HCT116 (cell line): ENCODE data around the gene LRBA. TPM values are rescaled to one million over a fixed set of nuclear protein-coding genes. Genes with fewer than 3 reads are reported as not detected.

Source experiments
- ATAC-seq: fragments of 200-7000 bp; cut with Tn5 transposase; 2 replicates; pipeline ENCODE4 v1.9.1; 2020; ENCODE audit warnings: mild to moderate bottlenecking, moderate library complexity
- BruUV-seq: library from RNA; stranded (reverse); fragments of 400-500 nt; replicated peaks from 2 replicates; lab custom pipeline; 2021; lab: Mats Ljungman, UMichigan
- CTCF ChIA-PET: fragments of 300-600 bp; sonication (Branson Sonifier 250); formaldehyde crosslinking; loops from one replicate; lab custom pipeline; 2021; ENCODE audit warnings: antibody characterized with exemption; lab: Charles Lee
- POLR2A ChIA-PET: fragments of 300-600, 350-600 bp; sonication (Branson Sonifier 250); formaldehyde crosslinking; loops from one replicate; lab custom pipeline; 2021; ENCODE audit warnings: antibody characterized with exemption; lab: Charles Lee
- RAD21 ChIA-PET, 2 experiments: fragments of 300-600 bp; sonication (Branson Sonifier 250); formaldehyde crosslinking; loops; one replicate each; lab custom pipeline; 2023; ENCODE audit warnings: low total read pairs in 2 of 2; ENCODE audit not compliant: uncharacterized antibody in 2 of 2, unreplicated experiment in 2 of 2, low non-redundant PET in 1 of 2; lab: Charles Lee
- DNase-seq: peaks from one replicate; pipeline ENCODE4 v3.0.0-alpha.2; 2010; ENCODE audit warnings: low read depth, low spot score
- H2AFZ ChIP-seq: fragments of 200-600 bp; shearing (Covaris generic), sonication (generic); 2 replicates; pipeline ENCODE4 v1.6.1; 2017; ENCODE audit warnings: low read depth, mixed run types, mixed read lengths, antibody characterized with exemption, low read length; ENCODE audit not compliant: poor library complexity, severe bottlenecking
- H3K27ac ChIP-seq: 2 replicates; pipeline ENCODE4 v1.5.1; 2012; ENCODE audit warnings: low read depth, low read length
- H3K27me3 ChIP-seq: fragments of 200-600 bp; sonication (generic); 2 replicates; pipeline ENCODE4 v1.6.1; 2016; ENCODE audit warnings: mixed run types, low read length, mixed read lengths; ENCODE audit not compliant: insufficient read depth
- H3K36me3 ChIP-seq, 2 experiments: fragments of 200-500 bp in 1 of 2; fragments of 200-600 bp in 1 of 2; sonication (Bioruptor generic) in 1 of 2; sonication (generic) in 1 of 2; 2 replicates each; pipeline versions ENCODE4 v1.5.1 to v1.6.1; 2014 to 2016; ENCODE audit warnings: low read length in 2 of 2, inconsistent platforms in 1 of 2, mixed read lengths in 1 of 2, mixed run types in 1 of 2; ENCODE audit not compliant: insufficient read depth in 2 of 2, control insufficient read depth in 1 of 2
- H3K4me1 ChIP-seq, 2 experiments: fragments of 200-600 bp in 1 of 2; sonication (generic) in 1 of 2; 2 replicates each; pipeline versions ENCODE4 v1.5.1 to v1.6.1; 2012 to 2017; ENCODE audit warnings: low read length in 2 of 2, inconsistent platforms in 1 of 2, mild to moderate bottlenecking in 1 of 2, mixed read lengths in 1 of 2, mixed run types in 1 of 2, moderate library complexity in 1 of 2; ENCODE audit not compliant: insufficient read depth in 2 of 2, control insufficient read depth in 1 of 2
- H3K4me2 ChIP-seq: fragments of 200-600 bp; sonication (generic); 2 replicates; pipeline ENCODE4 v1.6.1; 2017; ENCODE audit warnings: mixed run types, low read length, mixed read lengths
- H3K4me3 ChIP-seq, 2 experiments: fragments of 200-600 bp in 1 of 2; sonication (generic) in 1 of 2; replicated peaks in 1 of 2; 2 replicates each; pipeline ENCODE4 v1.5.1; 2011 to 2016; ENCODE audit warnings: low read length in 2 of 2, control low read depth in 1 of 2, low read depth in 1 of 2, mild to moderate bottlenecking in 1 of 2, mixed read lengths in 1 of 2, mixed run types in 1 of 2
- H3K79me2 ChIP-seq: fragments of 200-600 bp; sonication (generic); 2 replicates; pipeline ENCODE4 v1.6.1; 2017; ENCODE audit warnings: mild to moderate bottlenecking, mixed run types, low read length, moderate library complexity, mixed read lengths; ENCODE audit not compliant: insufficient read depth
- H3K9ac ChIP-seq: fragments of 200-600 bp; sonication (generic); 2 replicates; pipeline ENCODE4 v1.6.1; 2016; ENCODE audit warnings: low read length, mixed read lengths
- H3K9me2 ChIP-seq: fragments of 200-600 bp; sonication (generic), shearing (Covaris generic); 2 replicates; pipeline ENCODE4 v1.6.1; 2017; ENCODE audit warnings: mixed run types, mild to moderate bottlenecking, moderate library complexity; ENCODE audit not compliant: insufficient read depth
- H3K9me3 ChIP-seq, 2 experiments: fragments of 200-500 bp in 1 of 2; fragments of 200-600 bp in 1 of 2; sonication (Bioruptor generic) in 1 of 2; sonication (generic) in 1 of 2; 2 replicates each; pipeline ENCODE4 v1.6.1; 2014 to 2017; ENCODE audit warnings: low read length in 2 of 2, mixed read lengths in 2 of 2, inconsistent platforms in 1 of 2, low read depth in 1 of 2, mild to moderate bottlenecking in 1 of 2, mixed run types in 1 of 2, moderate library complexity in 1 of 2; ENCODE audit not compliant: control insufficient read depth in 1 of 2, insufficient read depth in 1 of 2
- H4K20me1 ChIP-seq: fragments of 200-600 bp; sonication (generic), shearing (Covaris generic); 2 replicates; pipeline ENCODE4 v1.6.1; 2017; ENCODE audit warnings: mixed run types, mild to moderate bottlenecking, moderate library complexity; ENCODE audit not compliant: insufficient read depth
- CBX3 ChIP-seq: IDR thresholded peaks from 2 replicates; pipeline ENCODE4 v1.6.1; 2012; ENCODE audit warnings: low read depth
- CEBPB ChIP-seq: IDR thresholded peaks from 2 replicates; pipeline ENCODE4 v1.6.1; 2012; ENCODE audit warnings: low read depth
- ELF1 ChIP-seq: IDR thresholded peaks from 2 replicates; pipeline ENCODE4 v1.6.1; 2012; ENCODE audit warnings: low read depth, borderline replicate concordance
- EZH2 ChIP-seq: fragments of 200-600 bp; sonication (generic); IDR thresholded peaks from 2 replicates; pipeline ENCODE4 v1.6.1; 2017; ENCODE audit warnings: antibody characterized with exemption, mixed run types
- EZH2phosphoT487 ChIP-seq: fragments of 200-600 bp; IDR thresholded peaks from 2 replicates; pipeline ENCODE4 v1.6.1; 2018; ENCODE audit warnings: antibody characterized with exemption, borderline replicate concordance
- FOSL1 ChIP-seq: IDR thresholded peaks from 2 replicates; pipeline ENCODE4 v1.6.1; 2012; ENCODE audit warnings: low read depth
- JUND ChIP-seq: IDR thresholded peaks from 2 replicates; pipeline ENCODE4 v1.6.1; 2012
- POLR2A ChIP-seq: IDR thresholded peaks from 2 replicates; pipeline ENCODE4 v1.7.0; 2011; ENCODE audit warnings: borderline replicate concordance; ENCODE audit not compliant: insufficient read depth, insufficient read length; ENCODE audit errors: extremely low read depth
- RAD21 ChIP-seq: IDR thresholded peaks from 2 replicates; pipeline ENCODE4 v1.6.1; 2012; ENCODE audit warnings: low read depth, mild to moderate bottlenecking
- SIN3A ChIP-seq: IDR thresholded peaks from 2 replicates; pipeline ENCODE4 v1.6.1; 2012; ENCODE audit warnings: low read depth
- SRF ChIP-seq: IDR thresholded peaks from 2 replicates; pipeline ENCODE4 v1.6.1; 2012; ENCODE audit warnings: low read depth
- TCF7L2 ChIP-seq: IDR thresholded peaks from 2 replicates; pipeline ENCODE4 v1.7.0; 2011; ENCODE audit warnings: borderline replicate concordance, inconsistent platforms; ENCODE audit not compliant: insufficient read depth, insufficient read length; ENCODE audit errors: extremely low read depth
- ZFX ChIP-seq: fragments of 450-650 bp; IDR thresholded peaks from 2 replicates; pipeline ENCODE4 v1.6.1; 2017
- intact Hi-C: fragments of 100-400 bp; cut with micrococcal nuclease; formaldehyde crosslinking; loops from 2 replicates; pipeline ENCODE4 v1.10.0; 2022
- total RNA-seq: library from RNA; stranded (reverse); gene quantifications from one replicate; pipeline ENCODE4 v1.2.1, GENCODE V29; 2021; ENCODE audit not compliant: unreplicated experiment
- TF ChIP-seq, protein P1 (sequence below): IDR thresholded peaks from 2 replicates; pipeline ENCODE4 v1.6.1; 2012; ENCODE audit warnings: low read depth
- TF ChIP-seq, protein P2 (sequence below): IDR thresholded peaks from 2 replicates; pipeline ENCODE4 v1.6.1; 2012

LRBA gene
- total RNA-seq, 1 experiment from 2014 or later: 79.8 TPM

DNA sequence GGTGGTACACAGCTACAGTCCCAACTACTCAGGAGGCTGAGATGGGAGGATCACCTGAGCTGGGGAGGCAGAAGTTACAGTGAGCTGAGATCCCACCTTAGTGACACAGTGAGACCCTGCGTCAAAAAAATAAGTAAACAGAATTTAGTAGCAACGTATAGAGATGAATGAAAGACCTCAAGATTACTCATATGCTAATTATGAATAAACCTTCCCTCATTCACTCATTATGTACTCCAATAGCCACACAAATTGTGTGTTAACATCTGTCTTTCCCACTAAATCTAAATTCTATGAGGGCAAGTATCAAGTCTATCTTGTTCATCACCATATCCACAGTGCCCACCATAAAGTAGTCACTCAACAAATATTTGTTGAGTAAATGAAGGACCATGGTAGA, 111.5 kb downstream of the LRBA start:
- TF ChIP-seq, protein P1, sequence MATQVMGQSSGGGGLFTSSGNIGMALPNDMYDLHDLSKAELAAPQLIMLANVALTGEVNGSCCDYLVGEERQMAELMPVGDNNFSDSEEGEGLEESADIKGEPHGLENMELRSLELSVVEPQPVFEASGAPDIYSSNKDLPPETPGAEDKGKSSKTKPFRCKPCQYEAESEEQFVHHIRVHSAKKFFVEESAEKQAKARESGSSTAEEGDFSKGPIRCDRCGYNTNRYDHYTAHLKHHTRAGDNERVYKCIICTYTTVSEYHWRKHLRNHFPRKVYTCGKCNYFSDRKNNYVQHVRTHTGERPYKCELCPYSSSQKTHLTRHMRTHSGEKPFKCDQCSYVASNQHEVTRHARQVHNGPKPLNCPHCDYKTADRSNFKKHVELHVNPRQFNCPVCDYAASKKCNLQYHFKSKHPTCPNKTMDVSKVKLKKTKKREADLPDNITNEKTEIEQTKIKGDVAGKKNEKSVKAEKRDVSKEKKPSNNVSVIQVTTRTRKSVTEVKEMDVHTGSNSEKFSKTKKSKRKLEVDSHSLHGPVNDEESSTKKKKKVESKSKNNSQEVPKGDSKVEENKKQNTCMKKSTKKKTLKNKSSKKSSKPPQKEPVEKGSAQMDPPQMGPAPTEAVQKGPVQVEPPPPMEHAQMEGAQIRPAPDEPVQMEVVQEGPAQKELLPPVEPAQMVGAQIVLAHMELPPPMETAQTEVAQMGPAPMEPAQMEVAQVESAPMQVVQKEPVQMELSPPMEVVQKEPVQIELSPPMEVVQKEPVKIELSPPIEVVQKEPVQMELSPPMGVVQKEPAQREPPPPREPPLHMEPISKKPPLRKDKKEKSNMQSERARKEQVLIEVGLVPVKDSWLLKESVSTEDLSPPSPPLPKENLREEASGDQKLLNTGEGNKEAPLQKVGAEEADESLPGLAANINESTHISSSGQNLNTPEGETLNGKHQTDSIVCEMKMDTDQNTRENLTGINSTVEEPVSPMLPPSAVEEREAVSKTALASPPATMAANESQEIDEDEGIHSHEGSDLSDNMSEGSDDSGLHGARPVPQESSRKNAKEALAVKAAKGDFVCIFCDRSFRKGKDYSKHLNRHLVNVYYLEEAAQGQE: no peak
- TF ChIP-seq FOSL1 (no peak), ELF1 (no peak), SIN3A (no peak), RAD21 (no peak), JUND (no peak), CBX3 (no peak), POLR2A (no peak), SRF (no peak), ZFX (no peak), CEBPB (no peak), EZH2 (no peak), EZH2phosphoT487 (no peak), TCF7L2 (no peak)
- TF ChIP-seq, protein P2, sequence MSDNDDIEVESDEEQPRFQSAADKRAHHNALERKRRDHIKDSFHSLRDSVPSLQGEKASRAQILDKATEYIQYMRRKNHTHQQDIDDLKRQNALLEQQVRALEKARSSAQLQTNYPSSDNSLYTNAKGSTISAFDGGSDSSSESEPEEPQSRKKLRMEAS: no peak
- TF ChIP-seq, all 23 proteins: peak for 0
- no peaks in the 10 kb centered on the region for H4K20me1 ChIP-seq
- no peak overlapping the region for H3K9ac ChIP-seq
- ChIA-PET POLR2A (no interaction called here), CTCF (no interaction called here), RAD21 (no interaction called here)
- H3K9me2 ChIP-seq: no peaks in the 10 kb centered on the region
- H3K4me1 ChIP-seq: no peaks in the 10 kb centered on the region; a peak in 1 of 4 replicates
- H2AFZ ChIP-seq: no peak overlapping the region
- BruUV-seq: no TSS peak
- H3K4me3 ChIP-seq: no peak overlapping the region
- no peak for ATAC-seq
- no peak overlapping the region for H3K4me2 ChIP-seq
- no peaks in the 10 kb centered on the region for H3K9me3 ChIP-seq
- H3K27ac ChIP-seq: no peak overlapping the region
- DNase-seq: no peak
- no peaks in the 10 kb centered on the region for H3K27me3 ChIP-seq
- peaks cover 3 to 16% of the 10 kb centered on the region in 2 experiments for H3K36me3 ChIP-seq
- 0 out of 2 replicates have a peak, but pooled peaks cover 3% of the 10 kb centered on the region for H3K79me2 ChIP-seq
- intact Hi-C loops: no loop called here
